Heart left ventricle (tissue), 13 donors: ENCODE results near the gene RBM27.
"Not testable (repeated sequence)": the region's sequence is repeated elsewhere in the genome, so short reads cannot be mapped to it uniquely, and the experiment has no call there.

Source experiments
- POLR2A ChIP-seq, 2 donors: fragments of 450-650 bp; IDR thresholded peaks; one replicate each; pipeline ENCODE4 v1.6.1; 2017; ENCODE audit warnings: antibody characterized with exemption in 2 of 2, mild to moderate bottlenecking in 2 of 2, moderate library complexity in 2 of 2
- TF ChIP-seq, protein P1 (sequence below), 12 donors: fragments of 200-600 bp; sonication (generic) in 4 of 12; IDR thresholded peaks; one replicate each; pipeline versions ENCODE4 v1.5.0 to v1.8.0; 2018 to 2022; ENCODE audit warnings: antibody characterized with exemption in 12 of 12, mild to moderate bottlenecking in 5 of 12
- donor health status: ischemic (EF 13 %, LVEDD 7.1; RV severe dilation, severe dysfunction).
- donor health status: DM: no; HTN: yes; CAD: no.
- donor health status: DM: no; HTN: no; CAD: no.
- donor health status: ischemic (EF 25% LVEDD 6.9; RV normal size, moderate dysfunction).
- donor health status: ischemic (EF 25% LVEDD 5.7; RV mildly dilated, moderate dysfunction).
- donor health status: ischemic (EF 35%, LVEDD 5.7; RV mildly dilated, moderate dysfunction).
- donor health status: nonischemic (EF 11% LVEDD 7.7; RV severe dilation, severe dysfunction).
- donor health status: DM: yes; HTN: yes; CAD: no.
- donor health status: PGD.
- donor health status: ischemic (EF 29% LVEDD 5.4; RV normal size, mild dysfunction).
- donor health status: nonischemic (EF 23%, LVEDD 6.1; RV moderate dilation, normal function).

DNA sequence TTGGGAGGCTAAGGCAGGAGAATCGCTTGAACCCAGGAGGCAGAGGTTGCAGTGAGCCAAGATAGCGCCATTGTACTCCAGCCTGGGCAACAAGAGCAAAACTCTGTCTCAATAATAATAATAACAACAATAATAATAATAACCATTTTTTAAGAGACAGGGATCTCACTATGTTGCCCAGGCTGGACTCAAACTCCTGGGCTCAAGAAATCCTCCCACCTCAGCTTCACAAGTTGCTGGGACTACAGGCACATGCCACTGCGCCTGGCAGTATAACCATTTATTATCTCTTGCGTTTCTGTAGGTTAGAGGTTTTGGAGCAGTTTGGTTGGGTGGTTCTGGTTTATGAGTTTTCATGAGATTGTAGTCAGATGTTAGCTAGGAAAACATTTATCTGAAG, 8.4 kb upstream of the RBM27 start:
- TF ChIP-seq, protein P1, sequence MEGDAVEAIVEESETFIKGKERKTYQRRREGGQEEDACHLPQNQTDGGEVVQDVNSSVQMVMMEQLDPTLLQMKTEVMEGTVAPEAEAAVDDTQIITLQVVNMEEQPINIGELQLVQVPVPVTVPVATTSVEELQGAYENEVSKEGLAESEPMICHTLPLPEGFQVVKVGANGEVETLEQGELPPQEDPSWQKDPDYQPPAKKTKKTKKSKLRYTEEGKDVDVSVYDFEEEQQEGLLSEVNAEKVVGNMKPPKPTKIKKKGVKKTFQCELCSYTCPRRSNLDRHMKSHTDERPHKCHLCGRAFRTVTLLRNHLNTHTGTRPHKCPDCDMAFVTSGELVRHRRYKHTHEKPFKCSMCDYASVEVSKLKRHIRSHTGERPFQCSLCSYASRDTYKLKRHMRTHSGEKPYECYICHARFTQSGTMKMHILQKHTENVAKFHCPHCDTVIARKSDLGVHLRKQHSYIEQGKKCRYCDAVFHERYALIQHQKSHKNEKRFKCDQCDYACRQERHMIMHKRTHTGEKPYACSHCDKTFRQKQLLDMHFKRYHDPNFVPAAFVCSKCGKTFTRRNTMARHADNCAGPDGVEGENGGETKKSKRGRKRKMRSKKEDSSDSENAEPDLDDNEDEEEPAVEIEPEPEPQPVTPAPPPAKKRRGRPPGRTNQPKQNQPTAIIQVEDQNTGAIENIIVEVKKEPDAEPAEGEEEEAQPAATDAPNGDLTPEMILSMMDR (IDR thresholded peaks at IDR 0.05), result not testable (repeated sequence)
- not testable (repeated sequence) for TF ChIP-seq POLR2A (IDR thresholded peaks at IDR 0.05)
